HG03139 (cell line): Measurements from ENCODE around the gene PCSK4.
"Not testable (repeated sequence)": the region's sequence is repeated elsewhere in the genome, so short reads cannot be mapped to it uniquely, and the experiment has no call there.

Experiments used
- ATAC-seq: cut with Tn5 transposase; IDR thresholded peaks from one replicate; pipeline ENCODE4 v1.9.1; 2021; ENCODE audit not compliant: unreplicated experiment

The PCSK4 gene

DNA sequence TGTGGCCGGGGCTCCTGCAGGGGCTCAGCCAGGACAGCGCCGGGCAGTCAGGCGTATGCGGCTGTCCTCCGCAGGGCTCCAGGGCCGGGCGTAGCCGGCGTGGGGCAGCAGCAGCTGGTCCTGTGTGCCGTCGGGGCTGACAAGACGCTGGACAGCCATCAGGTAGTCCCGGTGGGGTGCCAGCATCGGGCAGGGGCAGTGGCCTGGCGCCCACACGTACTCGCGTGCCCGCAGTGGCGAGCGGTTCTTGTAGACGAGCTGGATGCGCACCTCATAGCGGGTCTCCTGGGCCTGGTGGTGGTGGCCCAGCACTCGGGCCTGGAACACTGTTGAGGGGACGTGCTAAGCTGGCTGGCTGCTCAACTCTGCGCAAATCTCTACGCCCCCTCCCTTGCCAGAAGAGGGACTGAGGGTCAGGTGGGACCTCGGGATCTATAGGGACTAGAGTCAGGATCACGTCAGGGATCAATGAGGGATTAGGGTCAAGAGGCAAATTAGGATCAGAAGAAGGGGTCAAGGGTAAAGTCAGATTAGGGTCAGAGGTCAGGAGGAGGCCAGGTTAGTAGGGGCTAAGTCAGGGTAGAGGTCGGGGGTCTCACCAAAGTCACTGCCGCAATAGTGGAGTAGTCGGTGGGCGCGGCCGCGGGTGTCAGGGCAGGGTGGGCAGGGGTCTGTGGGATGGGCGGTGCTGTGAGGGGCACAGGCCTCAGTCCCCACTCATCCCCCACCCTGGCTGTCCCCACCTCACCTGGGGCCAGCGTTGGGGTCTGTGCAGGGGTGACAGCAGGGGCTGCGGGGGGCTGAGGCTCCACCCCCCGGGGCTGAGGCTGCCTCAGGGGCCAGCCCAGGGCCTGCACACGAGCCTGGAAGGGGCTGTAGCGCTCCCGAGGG lies 16.1 kb upstream of the PCSK4 start:
- ATAC-seq, result no peak

DNA sequence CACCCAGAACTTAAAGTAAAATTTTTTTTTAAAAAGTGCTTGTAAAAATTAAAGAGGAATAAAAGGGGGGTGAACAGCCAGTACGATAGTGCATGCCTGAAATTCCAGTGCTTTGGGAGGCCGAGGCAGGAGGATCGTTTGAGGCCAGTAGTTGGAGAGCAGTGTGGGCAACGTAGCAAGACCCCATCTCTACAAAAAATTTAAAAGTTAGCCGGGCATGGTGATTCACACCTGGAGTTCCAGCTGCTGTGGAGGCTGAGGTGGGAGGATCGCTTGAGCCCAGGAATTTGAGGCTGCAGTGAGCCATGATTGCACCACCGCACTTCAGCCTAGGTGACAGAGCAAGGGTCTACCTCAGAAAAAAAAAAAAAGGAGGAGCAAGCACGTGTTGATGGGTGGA lies 14.9 kb upstream of the PCSK4 start:
- ATAC-seq, result no peak

GRCh38 chr19:1503925-1504773 lies 14.0 kb upstream of the PCSK4 start:
- ATAC-seq, result no peak

- ATAC-seq, result no peak
Observed at GRCh38 chr19:1503089-1503924, 13.2 kb upstream of the PCSK4 start.

DNA sequence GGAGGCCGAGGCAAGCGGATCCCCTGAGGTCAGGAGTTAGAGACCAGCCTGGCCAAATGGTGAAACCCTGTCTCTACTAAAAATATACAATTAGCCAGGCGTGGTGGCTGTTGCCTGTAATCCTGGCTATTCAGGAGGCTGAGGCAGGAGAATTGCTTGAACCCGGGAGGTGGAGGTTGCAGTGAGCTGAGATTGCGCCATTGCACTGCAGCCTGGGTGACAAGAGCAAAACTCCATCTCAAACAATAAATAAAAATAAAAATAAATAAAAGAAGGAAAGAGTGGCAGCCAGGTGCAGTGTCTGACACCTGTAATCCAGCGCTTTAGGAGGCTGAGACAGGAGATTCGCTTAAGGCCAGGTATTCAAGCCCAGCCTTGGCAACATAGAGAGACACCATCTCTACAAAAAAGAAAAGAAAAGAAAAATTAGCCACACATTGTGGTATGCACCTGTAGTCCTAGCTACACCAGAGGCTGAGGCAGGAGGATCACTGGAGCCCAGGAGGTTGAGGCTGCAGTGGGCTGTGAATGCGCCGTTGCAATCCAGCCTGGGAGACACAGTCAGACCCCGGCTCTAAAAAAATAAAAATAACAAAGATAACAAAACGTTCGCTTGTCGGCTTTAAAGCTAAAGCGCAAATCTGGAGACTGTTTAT lies 12.4 kb upstream of the PCSK4 start:
- no peak for ATAC-seq

DNA sequence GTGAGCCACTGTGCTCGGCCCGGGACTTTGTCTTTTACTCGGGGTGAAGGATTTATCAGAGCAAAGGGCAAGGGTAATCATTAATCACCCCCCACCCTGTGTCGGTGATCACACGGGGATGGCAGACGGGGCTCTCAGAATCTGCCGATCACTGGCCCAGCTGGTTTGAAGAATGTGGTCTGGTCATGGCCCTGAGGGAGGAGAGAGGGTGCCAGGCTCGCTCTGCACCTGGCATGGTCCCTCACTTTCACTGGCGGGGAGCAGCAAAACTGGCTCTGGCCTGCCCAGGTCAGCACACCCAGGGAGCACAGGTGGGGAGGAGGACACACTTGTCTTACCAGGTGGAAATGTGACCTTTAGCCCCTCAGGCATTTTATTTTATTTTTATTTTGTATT lies 11.0 kb upstream of the PCSK4 start:
- no peak for ATAC-seq

DNA sequence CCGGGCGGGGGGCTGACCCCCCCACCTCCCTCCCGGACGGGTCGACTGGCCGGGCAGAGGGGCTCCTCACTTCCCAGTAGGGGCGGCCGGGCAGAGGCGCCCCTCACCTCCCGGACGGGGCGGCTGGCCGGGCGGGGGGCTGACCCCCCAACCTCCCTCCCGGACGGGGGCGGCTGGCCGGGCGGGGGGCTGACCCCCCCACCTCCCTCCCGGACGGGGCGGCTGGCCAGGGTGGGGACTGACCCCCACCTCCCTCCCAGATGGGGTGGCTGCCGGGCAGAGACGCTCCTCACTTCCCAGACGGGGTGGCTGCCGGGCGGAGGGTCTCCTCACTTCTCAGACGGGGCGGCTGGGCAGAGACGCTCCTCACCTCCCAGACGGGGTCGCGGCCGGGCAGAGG lies 9.1 kb upstream of the PCSK4 start:
- ATAC-seq, result not testable (repeated sequence)

DNA sequence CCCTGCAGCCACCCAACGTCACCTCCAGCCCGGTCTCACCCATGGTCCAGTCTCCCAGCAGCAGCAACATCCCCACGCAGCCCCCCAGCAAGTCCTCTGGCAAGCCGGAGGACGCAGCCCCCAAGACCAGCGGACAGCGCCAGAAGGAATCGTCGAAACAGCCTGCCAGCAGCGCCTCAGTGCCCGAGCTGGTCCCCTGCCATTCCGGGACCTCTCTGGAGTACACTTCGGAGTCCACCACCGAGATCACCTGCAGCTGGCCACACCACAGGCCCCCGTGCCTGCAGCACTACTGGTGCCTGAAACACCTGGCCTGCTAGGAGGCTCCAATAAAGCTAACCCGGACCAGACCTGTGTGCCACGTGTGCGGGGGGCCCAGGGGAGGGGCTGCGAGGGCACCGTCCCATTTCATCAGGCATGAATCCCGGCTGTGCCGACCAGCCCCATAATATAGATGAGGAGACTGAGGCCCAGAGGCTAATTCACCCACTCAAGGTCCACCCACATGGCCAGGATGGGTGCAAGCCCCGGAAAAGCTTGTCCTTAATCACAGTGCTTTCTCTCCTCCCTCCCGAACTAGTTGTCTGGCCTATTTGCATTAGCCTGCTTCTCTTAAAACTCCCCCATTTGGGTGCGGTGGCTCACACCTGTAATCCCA lies 7.6 kb upstream of the PCSK4 start:
- ATAC-seq, result no peak

GRCh38 chr19:1496714-1497577 lies 6.8 kb upstream of the PCSK4 start:
- no peak for ATAC-seq

DNA sequence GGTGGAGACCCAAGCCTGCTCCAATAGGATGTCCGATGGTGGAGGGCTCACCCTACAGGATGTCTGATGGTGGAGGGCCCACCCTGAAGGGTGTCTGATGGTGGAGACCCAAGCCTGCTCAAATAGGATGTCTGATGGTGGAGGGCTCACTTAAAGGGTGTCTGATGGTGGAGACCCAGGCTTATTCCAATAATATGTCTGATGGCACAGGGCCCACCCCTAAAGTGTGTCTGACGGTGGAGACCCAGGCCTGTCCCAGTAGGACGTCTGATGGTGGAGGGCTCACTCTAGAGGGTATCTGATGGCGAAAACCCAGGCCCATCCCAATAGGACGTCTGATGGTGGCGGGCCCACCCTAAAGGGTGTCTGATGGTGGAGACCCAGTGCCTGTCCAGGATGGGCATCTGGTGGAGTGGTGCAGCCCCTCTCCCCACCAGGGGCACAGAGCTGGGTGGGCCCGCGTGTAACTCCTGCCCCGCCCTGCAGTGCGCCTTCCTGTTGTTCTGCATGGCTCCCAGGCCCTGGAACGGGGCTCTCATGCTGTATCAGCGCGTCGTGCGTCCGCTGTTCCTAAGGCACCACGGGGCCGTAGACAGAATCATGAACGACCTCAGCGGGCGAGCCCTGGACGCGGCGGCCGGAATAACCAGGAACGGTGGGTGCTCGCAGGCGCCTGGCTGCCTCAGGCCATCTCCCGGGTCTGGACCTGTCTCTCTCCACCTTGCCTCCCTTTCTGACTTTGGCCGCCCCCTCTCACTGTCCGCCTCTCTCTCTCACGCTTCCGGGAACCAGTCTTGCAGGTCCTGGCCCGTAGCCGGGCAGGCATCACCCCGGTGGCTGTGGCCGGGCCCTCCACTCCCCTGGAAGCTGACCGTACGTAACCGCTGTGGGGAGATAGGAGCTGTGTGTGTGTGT lies 5.9 kb upstream of the PCSK4 start:
- ATAC-seq, result no peak

DNA sequence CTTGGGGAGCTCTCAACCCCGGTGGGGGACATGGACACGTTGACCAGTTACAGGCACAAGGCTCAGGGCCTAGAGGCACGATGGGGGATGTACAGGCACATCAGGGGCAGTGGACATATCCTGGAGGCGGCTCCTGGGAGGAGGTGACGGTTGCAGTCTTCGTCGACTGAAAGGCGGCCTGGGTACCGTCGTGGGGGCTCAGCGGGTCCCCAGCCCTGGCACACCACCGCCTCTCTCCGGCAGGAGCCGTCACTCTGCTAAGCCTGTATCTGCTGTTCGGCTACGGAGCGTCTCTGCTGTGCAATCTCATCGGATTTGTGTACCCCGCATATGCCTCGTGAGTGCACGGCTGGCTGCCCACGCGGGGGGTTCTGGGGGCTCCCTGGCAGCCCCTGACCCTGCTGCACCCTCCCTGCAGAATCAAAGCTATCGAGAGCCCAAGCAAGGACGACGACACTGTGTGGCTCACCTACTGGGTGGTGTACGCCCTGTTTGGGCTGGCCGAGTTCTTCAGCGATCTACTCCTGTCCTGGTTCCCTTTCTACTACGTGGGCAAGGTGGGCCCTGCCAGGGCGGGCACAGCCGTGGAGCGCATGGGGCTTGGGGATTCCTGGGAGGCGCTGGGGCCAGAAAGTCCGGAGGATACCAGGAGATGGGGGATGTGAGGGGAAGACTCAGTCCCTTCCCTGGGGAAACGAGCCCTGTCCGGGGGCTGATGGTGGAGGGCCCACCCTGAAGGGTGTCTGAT lies 5.1 kb upstream of the PCSK4 start:
- no peak for ATAC-seq

DNA sequence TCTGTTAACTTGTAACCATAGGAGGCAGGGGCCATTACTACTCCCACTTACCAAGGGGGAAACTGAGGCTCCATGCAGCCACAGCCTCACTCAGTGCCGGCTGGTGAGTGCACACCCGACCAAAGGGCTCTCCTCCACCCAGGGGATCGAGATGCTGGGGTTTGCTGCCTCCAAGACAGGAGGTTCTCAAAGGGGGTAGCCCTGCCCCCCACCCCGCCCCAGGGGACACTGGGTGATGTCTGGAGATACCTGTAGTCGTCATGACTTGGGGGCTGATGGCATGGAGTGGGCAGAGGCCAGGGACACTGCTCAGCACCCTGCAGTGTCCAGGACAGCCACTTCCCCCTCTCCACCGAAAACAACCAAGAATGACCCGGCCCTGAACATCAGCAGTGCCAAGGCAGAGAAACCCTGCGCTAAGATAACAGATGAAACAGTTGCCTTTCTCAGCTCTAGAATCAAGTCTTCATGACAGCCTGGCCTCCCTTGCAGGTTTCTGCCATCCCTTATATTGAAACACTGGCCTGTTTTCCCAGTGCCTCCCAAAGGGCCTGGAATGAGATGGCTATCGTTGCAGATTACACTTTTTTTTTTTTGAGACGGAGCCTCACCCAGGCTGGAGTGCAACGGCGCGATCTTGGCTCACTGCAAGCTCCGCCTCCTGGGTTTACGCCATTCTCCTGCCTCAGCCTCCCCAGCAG lies 4.1 kb upstream of the PCSK4 start:
- no peak for ATAC-seq

- no peak for ATAC-seq
Observed at GRCh38 chr19:1492474-1493006, 2.4 kb upstream of the PCSK4 start.

- ATAC-seq, result no peak
Observed at GRCh38 chr19:1491849-1492170, 1.7 kb upstream of the PCSK4 start.

- no peak for ATAC-seq
Observed at GRCh38 chr19:1491114-1491848, 1.1 kb upstream of the PCSK4 start, which contains the start of gene REEP6. Gene REEP6, plus strand, starts transcription at chr19:1491181. Its CDS starts 89 bp downstream, at chr19:1491270.
